Measurements from ENCODE around the gene BEST2.

The BEST2 gene

GRCh38 chr19:12772323-12772722 is 20.7 kb downstream of the BEST2 start:
- no peak for DNase-seq

DNA sequence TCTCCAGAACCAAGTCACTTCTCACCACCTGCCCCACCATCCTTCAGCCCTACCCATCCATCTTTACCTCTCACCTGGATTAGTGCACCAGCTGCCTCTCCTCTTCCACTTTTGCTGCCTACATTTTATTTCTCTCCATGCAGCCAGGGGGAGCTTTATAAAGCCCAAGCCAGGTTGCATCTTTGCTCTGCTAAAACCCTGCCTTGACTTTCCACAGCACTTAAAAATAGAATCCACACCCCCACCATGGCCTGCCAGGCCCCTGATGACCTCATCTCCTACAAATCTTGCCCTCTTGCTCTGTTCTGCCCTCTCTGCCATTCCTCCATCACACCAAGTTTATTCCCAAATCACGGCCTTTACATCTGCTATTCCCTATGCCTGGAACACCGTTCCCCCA is 22.0 kb downstream of the BEST2 start:
- DNase-seq: peak; percentile 56

- DNase-seq: no peak
Observed at GRCh38 chr19:12774588-12775555, 23.3 kb downstream of the BEST2 start, which contains the start of gene HOOK2. Gene HOOK2, minus strand, starts transcription at chr19:12775552. Its CDS starts 103 bp downstream, at chr19:12775449.

- peak; percentile 76 for DNase-seq
Observed at GRCh38 chr19:12777217-12778016, 25.8 kb downstream of the BEST2 start.

- peak; percentile 79 for DNase-seq
Observed at GRCh38 chr19:12778017-12778904, 26.7 kb downstream of the BEST2 start.

DNA sequence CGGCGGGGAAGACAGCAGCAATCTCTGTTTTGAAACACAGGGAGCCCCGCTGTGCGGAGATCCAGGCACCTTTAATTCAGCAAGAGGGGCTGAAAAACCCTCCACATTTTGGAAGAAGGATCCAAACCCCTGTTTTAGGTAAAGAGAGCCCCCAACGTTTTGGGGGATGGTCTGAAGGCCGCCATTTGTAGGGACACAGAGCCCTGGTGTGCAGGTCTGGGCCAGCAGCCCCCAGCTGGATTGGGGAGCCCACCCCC is 27.2 kb downstream of the BEST2 start:
- no peak for DNase-seq

DNA sequence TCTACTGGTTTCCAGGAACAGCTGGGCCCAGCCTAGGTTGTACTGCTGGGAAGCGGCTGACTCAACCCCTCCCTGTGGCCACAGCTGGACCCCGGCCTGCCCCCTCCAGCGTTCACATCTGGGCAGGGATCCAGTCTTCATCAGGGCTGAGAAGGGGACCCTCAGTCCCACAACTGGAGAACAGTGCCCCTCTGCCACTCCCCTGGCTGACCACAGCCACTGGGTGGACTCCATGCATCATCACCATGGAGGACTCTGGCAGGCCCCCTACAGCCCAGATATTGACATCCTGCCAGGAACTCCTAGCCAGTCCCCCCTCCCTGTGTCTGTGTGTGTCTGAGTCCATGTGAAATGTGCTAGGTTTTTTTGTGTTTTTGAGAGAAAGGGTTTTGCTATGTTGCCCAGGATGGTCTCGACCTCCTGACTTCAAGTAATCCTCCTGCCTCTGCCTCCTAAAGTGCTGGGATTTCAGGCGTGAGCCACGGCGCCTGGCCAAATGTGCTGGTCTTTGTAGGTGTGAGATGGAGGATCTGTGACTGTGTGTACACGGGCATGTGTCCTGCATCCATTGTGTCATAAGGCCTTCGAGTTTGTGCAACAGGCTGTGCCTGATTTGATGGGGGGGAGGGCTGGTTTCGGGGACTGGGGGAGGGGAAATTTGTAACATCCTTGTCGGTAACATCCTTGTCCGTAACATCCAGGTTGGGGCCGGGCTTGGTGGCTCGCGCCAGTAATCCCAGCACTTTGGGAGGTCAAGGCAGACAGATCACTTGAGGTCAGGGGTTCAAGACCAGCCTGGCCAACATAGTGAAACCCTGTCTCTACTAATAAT is 27.8 kb downstream of the BEST2 start:
- peak; percentile 74 for DNase-seq

DNA sequence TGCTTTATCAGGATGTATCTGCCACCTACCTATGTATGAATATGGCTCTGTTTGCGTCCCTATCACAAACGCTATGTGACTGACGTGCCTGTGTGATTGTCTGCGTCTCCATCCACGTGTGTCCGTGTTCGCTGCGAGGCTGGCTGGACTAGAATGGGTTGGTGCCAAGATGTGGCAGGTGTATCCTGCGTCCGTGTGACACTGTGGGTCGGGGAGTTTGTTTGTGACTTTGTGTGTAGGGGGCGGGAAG is 30.5 kb downstream of the BEST2 start:
- DNase-seq: no peak

DNA sequence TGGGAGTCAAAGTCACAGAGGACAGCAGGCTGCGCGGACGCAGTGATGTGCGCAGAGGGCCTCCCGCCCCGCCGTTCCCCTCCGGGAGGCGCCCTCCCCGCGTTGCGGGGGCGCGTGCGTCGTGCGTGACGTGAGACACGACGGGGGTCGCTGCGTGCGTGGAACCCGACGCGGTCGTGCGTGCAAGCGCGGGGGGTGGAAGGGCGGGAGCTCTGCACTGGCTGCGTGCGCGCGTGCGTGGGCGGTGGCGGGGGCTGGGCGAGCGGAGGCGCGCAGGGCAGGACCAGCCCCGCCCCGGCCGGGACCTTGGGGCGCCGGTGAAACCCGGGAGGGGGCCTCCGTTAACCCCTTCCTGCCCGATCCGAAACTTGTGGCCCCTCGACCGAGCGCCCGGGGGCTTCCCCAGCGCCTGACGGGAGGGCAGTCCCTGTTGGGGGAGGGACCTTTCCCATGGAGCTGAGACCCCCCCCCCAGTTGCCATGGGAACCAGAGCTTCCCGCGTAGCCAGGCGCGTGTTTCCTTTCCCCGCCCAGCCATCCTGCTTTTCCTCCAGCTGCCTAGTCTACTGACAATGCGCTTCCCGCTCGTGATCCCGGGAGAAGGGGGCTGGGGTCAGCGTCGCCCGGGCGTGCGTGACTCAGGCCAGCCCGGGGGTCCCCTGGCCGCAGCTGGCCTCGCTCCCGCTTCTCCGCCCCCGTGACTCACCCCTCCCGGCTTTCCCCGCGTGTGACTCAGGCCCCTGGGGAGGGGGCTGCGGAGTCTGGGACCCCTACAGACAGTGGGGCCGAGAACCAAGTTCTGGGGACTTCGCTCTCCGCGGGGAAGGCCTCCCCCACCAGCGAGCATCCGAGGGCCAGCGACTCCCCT is 31.1 kb downstream of the BEST2 start:
- DNase-seq: peak; percentile 80

DNA sequence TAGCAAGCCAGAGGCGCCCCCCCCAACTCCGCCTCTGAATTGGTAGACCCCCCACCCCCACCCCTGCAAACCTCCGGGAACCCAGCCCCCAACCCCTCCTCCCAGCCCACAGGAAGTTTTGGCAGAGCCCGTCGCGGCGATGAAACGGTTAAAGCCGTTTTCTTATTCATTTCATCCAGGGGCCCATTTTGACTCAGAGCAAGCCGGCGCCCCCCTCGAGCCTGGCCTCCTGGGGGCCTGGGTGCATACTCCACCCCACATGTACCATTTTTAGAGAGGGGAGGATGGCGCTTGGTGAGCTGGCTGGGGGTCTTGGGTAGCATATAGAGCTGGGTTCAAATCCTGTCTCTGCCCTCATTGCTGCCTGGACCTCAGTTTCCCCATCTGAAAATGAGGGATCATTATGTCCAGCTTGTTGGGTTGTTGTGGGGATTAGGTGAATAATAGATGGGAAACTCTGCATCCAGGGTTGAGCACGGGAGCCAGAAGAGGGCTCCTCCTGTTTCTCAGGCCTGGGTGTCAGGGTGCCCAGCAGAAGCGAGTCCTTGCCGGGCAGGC is 31.8 kb downstream of the BEST2 start:
- DNase-seq: no peak

DNA sequence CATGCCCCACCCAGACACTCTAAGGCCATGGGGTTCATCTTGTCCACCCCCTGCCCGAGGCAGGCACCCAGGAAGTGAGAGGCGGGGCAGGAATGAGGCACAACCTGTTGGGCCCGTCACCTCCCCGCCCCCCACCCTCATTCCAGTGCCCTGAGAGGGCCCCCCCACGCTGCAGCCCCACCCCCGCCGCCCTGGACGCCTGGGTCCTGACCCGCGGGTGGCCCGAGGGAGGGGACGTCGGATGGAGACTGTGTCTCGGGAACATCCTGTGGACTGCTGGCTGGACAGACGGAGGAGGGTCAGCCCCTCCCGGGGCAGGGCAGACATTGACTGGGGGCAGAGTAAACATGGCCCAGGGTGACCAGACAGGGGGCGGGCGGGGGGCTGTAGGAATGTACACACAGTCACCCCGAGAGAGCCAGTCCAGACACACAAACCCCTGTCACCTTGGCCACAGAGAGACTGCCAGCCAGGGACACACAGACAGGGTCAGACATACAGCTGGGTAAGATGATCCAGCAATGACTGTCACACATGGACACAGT is 32.3 kb downstream of the BEST2 start:
- DNase-seq: peak; percentile 47

GRCh38 chr19:12784394-12784870 is 32.8 kb downstream of the BEST2 start:
- DNase-seq: no peak

DNA sequence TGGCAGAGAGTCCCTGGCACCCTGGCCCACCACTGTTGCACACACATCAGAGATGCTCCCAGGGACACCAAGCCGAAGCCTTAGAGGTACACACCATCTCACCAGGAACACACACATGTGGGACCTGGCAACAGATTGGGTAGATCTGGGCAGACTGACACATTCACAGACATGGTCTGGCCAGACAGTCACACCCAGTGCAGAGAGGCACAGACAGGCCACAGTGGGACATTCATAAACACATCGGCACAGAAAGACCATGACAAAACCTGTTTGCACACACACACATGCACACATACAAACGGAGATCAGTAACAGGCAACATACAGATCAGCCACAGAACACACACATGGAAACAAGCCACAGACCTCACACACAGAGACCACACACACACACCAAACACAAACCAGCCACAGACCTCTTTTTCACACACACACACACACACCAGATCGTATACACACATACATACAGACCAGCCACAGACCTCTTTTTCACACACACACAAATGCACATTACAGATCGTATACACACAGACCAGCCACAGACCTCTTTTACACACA is 33.4 kb downstream of the BEST2 start:
- no peak for DNase-seq

- no peak for DNase-seq
Observed at GRCh38 chr19:12785431-12786031, 33.9 kb downstream of the BEST2 start.

GRCh38 chr19:12786141-12786870 is 34.7 kb downstream of the BEST2 start:
- DNase-seq: no peak

GRCh38 chr19:12786952-12787351 is 35.4 kb downstream of the BEST2 start:
- no peak for DNase-seq

GRCh38 chr19:12787458-12787857 is 35.9 kb downstream of the BEST2 start:
- DNase-seq: no peak

DNA sequence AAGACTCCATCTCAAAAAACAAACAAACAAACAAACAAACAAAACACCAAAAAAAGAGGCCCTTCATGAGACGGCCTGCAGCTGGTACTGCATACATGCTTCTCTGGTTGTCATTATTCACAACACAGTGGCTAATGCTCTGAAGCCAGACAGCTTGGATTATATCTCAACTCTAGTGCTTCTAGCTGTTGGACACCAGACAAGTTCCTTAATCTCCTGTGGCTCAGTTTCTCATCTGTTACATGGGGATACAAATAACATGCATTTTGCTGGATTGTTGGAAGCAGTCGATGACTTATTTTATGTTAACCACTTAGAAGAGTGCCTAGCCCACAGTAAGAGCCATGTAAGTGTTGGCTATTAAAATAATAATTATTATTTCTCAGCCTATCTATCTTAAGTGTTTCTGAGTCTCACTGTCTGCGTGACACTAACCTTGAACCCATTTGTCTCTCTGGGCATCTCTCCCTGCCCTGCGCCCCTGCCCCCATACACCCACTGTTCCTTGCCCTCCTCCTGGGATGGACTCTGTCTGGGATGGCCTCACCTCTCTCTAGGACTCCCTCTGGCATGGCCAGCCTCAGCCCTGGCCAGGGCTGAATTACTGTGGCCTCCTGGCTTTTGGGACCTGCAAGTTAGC is 36.6 kb downstream of the BEST2 start:
- no peak for DNase-seq
